Stimulated activated CD4-positive, alpha-beta T cell treated with anti-CD3 and anti-CD28 coated beads, Interleukin-1b, Interleukin-23, amount 100 ng/mL, for 24 hours (primary cell): ENCODE measurements around the gene RRBP1.

Experiments
- DNase-seq, 4 experiments: peaks; one replicate each; pipeline ENCODE4 v3.0.0-alpha.2; 2020; ENCODE audit warnings: low read depth in 4 of 4, low spot score in 1 of 4

The RRBP1 gene

GRCh38 chr20:17622086-17622850, 59.8 kb downstream of the RRBP1 start:
- DNase-seq, result no peak

- no peak for DNase-seq
Observed at GRCh38 chr20:17621229-17621968, 60.6 kb downstream of the RRBP1 start.

DNA sequence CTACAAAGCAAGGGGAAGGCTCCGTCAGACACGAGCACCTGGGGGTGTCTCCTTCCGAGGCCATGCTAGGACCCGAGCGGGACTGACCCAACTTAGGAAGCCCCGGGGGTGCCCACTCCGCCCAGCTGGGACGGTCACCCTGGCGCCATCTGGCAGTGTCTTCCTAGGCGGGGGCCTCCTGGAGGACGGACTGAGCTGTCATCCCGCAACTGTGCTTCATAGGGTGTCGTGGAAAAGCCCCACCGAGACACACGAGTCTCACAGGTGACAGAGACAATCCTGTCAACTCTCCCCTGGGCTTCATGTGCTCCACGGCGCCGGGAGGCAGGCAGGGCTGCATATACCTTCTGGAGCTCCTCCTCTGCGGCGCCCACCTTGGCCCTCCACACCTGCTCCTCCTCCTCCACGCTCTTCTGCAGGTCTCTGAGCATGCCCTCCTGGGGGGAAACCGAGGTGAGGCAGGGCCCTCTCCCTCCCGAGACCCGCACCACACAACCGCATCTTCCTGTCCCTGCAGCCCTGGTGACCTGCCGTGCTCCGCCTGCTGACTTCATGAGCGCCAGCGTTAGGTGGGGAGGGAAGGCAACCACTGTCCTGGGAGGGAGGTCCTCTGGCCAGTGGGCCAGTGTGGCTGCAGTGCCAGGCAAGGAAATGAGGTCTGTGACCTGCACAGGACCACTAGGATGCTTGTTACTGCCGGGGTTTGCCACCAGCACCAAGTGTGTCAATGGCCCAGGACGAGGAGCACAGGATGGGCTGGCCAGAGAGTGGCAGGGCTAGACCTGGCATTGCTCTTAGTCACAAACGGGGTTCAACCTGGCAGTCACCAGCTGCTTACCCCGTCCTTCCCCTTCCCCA, 61.4 kb downstream of the RRBP1 start:
- no peak for DNase-seq

GRCh38 chr20:17619351-17620093, 62.5 kb downstream of the RRBP1 start:
- no peak for DNase-seq

DNA sequence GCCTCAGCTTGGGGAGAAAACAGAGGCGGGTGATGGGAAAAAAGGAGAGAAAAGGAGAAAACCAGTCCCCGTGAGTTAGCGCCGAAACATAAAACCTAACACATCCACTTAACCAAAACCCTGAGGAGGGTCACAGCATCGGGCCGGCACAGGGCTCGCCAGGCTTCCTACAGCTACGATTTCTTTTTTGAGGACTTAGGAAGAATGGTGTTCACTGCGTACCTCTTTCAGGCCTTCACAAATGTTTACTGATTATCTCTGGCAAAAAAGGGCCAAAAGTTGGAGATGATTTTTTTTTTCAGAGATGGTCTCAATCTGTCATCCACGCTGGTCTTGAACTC, 63.4 kb downstream of the RRBP1 start:
- DNase-seq, result no peak

GRCh38 chr20:17617868-17618672, 64.0 kb downstream of the RRBP1 start:
- DNase-seq, result no peak

DNA sequence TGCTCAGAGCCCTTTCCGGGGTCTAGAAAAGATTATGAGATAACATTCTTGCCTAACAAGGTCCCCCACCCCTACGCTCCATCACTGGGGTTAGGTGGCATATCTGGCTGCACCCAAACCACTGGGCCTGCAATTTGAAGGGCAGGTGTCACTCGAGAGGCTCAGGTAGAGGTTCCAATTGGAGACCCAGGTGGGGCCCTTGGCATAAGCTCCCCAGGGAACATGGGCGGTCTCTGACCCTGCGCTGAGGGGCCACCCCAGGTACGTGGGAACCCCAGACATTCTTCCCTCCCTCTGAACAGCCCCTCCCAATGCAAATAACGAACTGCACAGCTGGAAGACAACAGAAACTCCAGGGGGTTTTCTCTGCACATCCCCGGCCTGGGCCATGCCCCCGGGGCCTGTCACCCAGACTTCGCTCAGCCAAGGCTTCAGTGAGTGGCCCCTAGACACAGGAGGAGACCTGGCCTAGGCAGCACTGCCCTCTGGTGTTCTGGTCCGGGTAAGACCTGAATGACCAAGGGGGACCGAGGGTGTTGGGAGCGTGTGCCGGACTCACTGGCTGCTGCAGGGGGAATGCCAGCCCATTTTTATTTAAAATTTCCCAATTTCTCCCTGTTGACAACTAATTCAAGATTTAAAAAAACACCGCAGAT, 64.7 kb downstream of the RRBP1 start:
- peak in 2 of 4 experiments; percentile 19 to 34 for DNase-seq

DNA sequence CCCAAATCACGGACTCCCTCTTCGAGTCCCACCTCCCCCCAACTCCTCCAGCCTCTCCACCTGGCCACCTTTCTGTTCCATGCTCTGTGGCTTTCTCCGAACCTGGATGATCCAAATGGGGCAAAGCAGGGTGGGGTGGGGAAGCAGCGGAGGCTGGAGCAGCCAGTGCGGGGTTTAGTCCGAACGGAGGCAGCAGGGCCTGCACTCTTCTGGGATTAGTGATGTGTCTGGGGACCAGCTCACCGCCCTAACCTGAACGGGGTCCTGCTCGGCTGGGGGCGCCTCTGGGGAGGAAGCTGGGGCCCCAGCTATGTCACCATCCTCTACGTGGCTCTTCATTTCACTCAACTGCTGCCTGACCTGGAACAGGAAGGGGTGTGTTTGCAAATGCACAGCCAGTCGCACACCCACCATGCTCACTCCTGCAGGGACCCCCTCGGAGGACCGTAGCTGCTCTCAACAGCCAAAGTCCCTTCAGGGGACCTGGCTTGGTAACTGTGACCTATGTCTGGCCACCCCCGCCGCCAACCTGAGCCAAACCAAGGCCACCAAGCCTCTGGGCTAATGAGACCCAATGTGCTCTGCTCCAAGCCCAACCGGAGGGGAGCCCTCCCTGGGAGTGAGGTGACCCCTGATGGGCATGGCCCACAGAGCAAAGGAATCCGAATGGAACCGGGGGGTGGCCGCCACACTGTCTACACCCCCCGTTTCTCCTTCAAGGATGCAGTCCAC, 65.4 kb downstream of the RRBP1 start:
- DNase-seq, result no peak

- DNase-seq, result no peak
Observed at GRCh38 chr20:17615645-17616479, 66.2 kb downstream of the RRBP1 start.

DNA sequence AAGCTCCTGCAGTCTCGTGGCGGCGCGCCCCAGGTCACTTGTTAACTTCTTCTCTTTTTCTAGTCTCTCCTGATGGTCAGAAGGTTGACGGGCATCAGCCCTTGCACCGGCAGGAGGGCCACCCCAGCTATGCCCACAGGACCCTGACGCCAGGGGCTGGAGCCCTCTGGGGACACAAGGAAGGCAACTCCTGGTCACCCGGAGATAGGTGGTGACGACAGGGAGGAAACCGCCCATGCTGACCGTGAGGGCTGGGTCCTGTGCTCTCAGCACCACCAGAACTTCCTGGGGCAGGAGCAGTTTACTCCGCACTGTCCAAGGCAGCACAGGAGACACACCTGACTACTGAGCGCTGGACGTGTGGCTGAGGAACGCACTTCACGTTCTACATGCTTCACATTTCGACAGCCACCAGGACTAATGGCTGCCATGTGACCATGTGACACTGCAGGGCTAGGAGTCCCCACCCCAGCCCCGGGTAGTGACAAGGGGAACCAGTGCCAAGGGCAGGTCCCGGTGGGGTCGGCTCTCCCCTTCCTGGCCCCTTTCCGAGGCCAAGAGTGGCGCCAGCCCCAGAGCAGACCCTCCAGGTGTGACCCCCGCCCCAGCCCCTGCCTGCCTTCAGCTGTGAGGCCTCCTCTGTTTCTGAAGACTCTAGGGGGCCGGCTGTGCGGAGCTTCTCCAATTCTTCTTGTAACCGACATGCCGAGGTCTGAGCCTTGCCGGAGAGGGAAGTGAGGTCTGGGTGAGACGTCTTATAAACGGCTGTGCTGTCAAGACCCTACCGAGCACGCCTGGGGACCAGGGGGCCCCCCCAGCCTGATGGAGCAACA, 67.0 kb downstream of the RRBP1 start:
- no peak for DNase-seq

DNA sequence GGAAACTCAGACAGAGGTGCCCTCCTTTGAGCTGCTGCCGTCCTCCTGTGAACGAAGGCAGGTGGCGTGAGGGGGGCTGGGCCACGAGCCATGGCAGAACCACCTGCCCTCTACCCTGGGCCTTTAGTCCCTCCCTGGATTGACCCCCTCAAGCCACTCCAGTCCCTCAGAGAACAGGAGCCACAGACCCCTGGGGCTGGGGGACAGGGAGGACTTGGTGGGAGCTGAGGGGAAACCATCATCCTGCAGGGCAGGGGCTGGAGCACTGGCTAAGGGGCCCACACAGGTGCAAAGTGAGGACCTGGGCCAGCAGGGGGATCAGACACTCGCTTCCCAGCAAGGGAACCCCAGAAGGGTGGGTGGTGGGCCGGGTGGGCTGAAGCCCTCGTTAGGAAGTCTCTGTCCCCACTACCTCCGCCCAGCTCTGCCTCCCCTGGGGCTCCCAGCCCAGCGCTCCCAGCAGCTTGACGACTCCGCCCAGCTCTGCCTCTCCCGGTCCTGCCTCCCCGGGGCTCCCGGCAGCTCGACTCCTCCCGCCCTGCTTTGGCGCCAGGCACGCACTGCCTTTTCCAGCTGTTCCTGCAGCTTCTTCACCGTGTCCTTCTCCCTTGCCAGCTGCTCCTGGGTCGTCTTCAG, 67.7 kb downstream of the RRBP1 start:
- no peak for DNase-seq

- no peak for DNase-seq
Observed at GRCh38 chr20:17613328-17614175, 68.5 kb downstream of the RRBP1 start.

GRCh38 chr20:17612992-17613327, 69.1 kb downstream of the RRBP1 start:
- DNase-seq, result no peak

DNA sequence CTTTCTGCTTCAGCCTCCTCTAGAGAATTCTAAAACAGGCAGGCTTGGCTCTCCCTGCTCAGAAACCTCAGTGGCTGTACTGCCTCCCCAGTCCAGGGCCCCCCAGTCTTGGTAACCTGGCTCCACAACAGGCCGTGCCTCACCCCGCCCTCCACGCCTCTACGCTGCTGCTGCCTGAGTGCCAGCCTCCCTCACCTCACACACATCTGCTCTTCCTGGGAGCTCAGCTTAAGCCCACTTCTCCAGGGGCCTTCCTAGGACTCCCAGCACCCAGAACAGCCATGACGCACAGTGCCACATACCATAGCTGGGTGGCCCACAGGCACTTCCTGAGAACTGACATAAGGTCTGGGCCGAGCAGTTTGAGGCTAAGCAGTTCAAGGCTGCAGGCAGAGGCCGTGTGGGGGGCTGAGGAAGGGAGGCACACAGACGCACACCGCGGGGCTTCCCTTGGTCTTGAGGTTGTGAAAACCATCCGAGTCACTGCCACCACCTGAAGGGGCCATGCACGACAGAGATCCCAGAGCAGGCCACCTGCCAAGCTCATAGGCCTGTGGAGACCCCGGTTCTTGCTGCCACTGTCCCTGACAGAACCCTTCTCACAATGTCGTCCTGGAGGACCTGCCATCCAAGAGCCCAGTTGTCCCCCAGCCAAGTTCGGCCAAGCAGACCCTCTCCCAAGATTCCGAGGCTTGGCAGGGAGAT, 69.6 kb downstream of the RRBP1 start:
- DNase-seq, result no peak

GRCh38 chr20:17611540-17612286, 70.3 kb downstream of the RRBP1 start:
- DNase-seq, result no peak
